Stimulated activated CD8-positive, alpha-beta memory T cell treated with anti-CD3 and anti-CD28 coated beads, Interleukin-12 subunit alpha, Interleukin-12 subunit beta, amount 100 ng/mL, for 4 hours (primary cell): Measurements from ENCODE around the gene OCIAD2.
"Not testable (repeated sequence)": the region's sequence is repeated elsewhere in the genome, so short reads cannot be mapped to it uniquely, and the experiment has no call there.

Source experiments
- DNase-seq: peaks from one replicate; pipeline ENCODE4 v3.0.0-alpha.2; 2020; ENCODE audit warnings: low read depth

OCIAD2 gene, protein sequence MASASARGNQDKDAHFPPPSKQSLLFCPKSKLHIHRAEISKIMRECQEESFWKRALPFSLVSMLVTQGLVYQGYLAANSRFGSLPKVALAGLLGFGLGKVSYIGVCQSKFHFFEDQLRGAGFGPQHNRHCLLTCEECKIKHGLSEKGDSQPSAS

GRCh38 chr4:48906206-48907173, at the start of gene OCIAD2:
Gene OCIAD2, minus strand, starts transcription at chr4:48906774. Its CDS starts 2,225 bp downstream, at chr4:48904549.
- peak; percentile 66 for DNase-seq

DNA sequence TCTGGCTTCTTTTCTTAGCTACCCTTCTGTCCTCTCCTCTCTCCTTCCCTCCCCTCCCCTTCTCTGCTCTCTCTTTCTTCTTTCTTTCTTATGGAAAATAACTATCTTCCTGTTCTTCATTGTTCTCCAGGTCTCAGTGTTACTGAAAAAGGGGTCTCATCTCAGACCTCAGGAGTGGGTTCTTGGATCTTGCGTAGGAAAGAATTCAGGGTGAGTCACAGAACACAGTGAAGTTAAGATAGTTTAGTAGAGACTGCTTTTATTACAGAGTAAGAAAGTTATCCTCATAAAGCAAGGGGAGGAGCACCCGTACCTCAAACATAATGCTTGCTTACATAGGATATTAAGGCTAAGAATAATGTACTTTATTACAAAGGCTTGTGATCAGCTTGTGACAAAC, 47.7 kb upstream of the OCIAD2 start:
- DNase-seq = no peak

- no peak for DNase-seq
Observed at GRCh38 chr4:48949518-48950219, 43.1 kb upstream of the OCIAD2 start.

DNA sequence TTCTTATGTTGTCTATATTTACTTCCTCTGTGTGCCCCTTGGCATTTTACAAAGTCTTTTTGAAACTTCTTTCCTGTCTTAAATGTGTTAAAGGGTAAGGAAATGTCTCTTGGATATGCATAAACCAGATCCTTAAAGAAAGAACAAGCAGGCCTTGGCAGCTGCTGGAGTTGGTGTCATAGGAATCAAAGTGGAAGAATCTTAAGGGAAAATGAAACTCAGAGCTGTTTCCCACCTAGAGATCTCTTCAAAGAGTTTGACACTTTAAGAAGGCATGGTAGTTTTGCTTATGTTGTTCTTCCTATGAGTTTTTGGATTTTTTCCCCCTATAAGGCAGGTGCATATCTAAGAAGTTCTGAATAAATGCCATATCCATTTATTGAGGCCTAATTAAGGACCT, 42.5 kb upstream of the OCIAD2 start:
- no peak for DNase-seq

- DNase-seq = no peak
Observed at GRCh38 chr4:48947731-48948130, 41.2 kb upstream of the OCIAD2 start.

- DNase-seq = no peak
Observed at GRCh38 chr4:48945981-48946380, 39.4 kb upstream of the OCIAD2 start.

GRCh38 chr4:48944756-48945241, 38.2 kb upstream of the OCIAD2 start:
- DNase-seq = peak; percentile 4

- no peak for DNase-seq
Observed at GRCh38 chr4:48944252-48944651, 37.7 kb upstream of the OCIAD2 start.

GRCh38 chr4:48943387-48943786, 36.8 kb upstream of the OCIAD2 start:
- no peak for DNase-seq

- no peak for DNase-seq
Observed at GRCh38 chr4:48939785-48940184, 33.2 kb upstream of the OCIAD2 start.

DNA sequence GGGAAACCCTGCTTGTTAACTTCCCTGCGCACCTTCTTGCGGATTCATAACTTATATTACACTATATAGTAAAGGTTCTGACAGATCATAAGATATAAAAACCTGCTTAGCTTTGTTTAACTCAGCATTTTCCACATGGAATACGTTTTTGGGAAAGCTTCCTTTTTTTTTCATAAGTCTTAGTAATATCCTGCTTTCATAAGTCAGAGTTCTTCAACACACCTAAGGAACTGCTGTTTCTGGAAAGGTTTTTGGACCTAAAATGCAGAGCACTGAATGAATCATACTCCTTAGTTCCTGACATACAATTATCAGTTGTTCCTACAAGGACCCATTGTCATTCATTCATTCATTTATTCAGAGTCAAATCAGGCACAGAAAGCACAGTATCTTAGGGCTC, 32.3 kb upstream of the OCIAD2 start:
- no peak for DNase-seq

GRCh38 chr4:48937033-48937432, 30.5 kb upstream of the OCIAD2 start:
- no peak for DNase-seq

DNA sequence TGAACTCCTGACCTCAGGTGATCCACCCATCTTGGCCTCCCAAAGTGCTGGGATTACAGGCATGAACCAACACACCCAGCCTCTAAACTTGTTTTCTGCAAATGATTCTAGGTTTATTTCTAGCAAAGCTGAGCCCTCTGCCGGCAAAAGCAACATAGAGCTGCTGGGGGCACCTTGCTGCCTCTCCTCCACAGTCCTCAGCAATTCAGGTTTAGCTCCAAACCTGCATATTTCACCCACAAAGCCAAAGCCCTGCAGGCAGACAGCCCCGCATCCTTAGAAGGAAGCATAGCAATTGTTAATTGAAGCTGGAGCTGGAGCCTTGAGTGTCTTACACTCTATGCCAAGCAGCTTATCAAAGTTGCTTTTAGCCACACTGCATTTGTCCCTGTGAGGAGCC, 24.9 kb upstream of the OCIAD2 start:
- DNase-seq = no peak

DNA sequence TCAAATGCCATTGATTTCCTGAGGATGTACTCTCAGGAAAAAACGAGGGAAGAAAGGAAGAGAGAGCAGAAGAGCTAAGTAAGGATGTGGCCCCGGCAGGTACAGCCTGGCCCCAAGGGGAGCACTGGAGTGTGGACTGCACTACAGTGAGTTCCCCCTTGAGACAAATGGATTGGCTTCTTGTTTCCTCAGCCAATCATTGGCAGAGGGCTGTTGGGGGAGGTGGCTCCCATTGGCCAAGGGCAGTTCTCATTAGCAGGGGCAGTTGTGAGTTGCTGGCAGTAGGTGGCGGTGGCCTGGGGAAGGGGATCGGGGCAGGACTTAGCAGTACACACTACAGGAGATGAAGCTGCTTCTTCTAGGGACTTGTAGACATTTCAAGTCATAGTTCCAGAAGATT, 24.1 kb upstream of the OCIAD2 start:
- DNase-seq = no peak

DNA sequence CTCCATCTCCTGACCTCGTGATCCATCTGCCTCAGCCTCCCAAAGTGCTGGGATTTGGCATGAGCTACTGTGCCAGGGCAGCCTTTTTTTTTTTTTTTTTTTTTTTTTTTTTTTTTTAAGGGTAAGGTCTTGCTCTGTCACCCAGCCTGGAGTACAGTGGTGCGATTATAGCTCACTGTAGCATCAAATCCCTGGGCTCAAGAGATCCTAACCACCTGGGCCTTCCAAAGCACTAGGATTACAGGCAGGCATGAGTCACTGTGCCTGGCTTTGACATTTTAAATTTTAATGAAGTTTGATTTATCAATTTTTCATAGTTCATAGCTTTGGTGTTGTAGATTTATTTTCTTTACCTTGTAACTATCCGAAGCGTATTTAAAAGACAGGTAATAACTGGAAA, 17.8 kb upstream of the OCIAD2 start:
- no peak for DNase-seq

DNA sequence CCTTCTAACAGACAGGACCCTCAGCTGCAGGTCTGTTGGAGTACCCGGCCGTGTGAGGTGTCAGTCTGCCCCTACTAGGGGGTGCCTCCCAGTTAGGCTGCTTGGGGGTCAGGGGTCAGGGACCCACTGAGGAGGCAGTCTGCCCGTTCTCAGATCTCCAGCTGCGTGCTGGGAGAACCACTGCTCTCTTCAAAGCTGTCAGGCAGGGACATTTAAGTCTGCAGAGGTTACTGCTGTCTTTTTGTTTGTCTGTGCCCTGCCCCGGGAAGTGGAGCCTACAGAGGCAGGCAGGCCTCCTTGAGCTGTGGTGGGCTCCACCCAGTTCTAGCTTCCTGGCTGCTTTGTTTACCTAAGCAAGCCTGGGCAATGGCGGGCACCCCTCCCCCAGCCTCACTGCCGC, 16.5 kb upstream of the OCIAD2 start:
- not testable (repeated sequence) for DNase-seq

GRCh38 chr4:48914311-48914710, 7.7 kb upstream of the OCIAD2 start:
- no peak for DNase-seq

- DNase-seq = no peak
Observed at GRCh38 chr4:48913346-48913745, 6.8 kb upstream of the OCIAD2 start.

GRCh38 chr4:48912349-48912748, 5.8 kb upstream of the OCIAD2 start:
- DNase-seq = no peak

DNA sequence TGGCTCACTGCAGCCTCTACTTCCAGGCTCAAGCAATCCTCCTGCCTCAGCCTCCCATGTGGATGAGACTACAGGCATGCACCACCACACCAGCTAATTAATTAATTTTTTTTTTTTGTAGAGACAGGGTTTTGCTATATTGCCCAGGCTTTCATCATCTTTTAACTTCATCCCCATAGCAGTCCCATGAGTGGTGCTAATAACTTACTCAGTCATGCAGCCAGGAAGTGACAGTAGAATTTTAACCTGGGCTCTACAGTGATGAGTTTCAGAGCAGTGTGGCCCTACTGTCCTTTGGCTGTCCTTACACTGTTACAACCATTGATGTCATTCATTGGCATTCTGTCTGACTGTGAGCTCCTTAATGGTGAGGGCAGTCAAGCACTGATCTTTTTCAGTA, 3.9 kb upstream of the OCIAD2 start:
- no peak for DNase-seq

GRCh38 chr4:48909697-48910096, 3.1 kb upstream of the OCIAD2 start:
- DNase-seq = no peak

DNA sequence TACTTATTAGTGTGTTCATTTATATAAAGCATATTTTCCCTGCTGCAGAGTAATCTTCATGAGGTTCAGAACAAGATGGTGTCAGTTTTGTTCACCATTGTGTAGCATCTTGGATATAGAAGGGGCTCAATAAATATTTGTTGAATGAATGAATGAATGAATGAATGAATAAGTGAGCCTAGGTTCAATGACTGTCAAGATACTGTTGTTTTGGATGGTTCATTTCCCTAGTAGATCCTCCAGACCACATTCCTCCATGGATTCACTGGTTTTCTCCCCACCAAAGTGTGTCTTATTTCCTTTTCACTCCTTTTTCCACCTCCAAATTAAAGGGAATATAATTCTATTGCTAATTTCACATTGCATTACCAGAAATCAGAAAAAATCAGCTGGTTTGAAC, 2.1 kb upstream of the OCIAD2 start:
- no peak for DNase-seq
